Measurements from ENCODE around the gene MRS2. TPM values are rescaled to one million over a fixed set of nuclear protein-coding genes. Genes with fewer than 3 reads are reported as not detected.
"Not testable (repeated sequence)": the region's sequence is repeated elsewhere in the genome, so short reads cannot be mapped to it uniquely, and the experiment has no call there.

MRS2 gene
- polyA plus RNA-seq, 10 donors, result 16.2 to 26.7 (median 20.4) TPM

- DNase-seq, result not testable (repeated sequence)
Measured at GRCh38 chr6:24384369-24385130, 18.2 kb upstream of the MRS2 start.

GRCh38 chr6:24385536-24386269 lies 17.0 kb upstream of the MRS2 start:
- DNase-seq, result no peak

- DNase-seq, result no peak
Measured at GRCh38 chr6:24387818-24388217, 14.9 kb upstream of the MRS2 start.

- no peak for DNase-seq
Measured at GRCh38 chr6:24391208-24391607, 11.5 kb upstream of the MRS2 start.

GRCh38 chr6:24391756-24392405 lies 10.9 kb upstream of the MRS2 start:
- DNase-seq, result no peak

- no peak for DNase-seq
Measured at GRCh38 chr6:24394061-24394779, 8.5 kb upstream of the MRS2 start.

- no peak for DNase-seq
Measured at GRCh38 chr6:24394780-24395437, 7.8 kb upstream of the MRS2 start.

GRCh38 chr6:24396824-24397223 lies 5.9 kb upstream of the MRS2 start:
- no peak for DNase-seq

- DNase-seq, result no peak
Measured at GRCh38 chr6:24397631-24398030, 5.1 kb upstream of the MRS2 start.

GRCh38 chr6:24400045-24401039 lies 2.4 kb upstream of the MRS2 start:
- DNase-seq, result not testable (repeated sequence)

- DNase-seq, result no peak
Measured at GRCh38 chr6:24401458-24401857, 1.3 kb upstream of the MRS2 start.

GRCh38 chr6:24403501-24403824 lies 727 bp downstream of the MRS2 start:
- peak in 1 of 3 donors; percentile 3 for DNase-seq

GRCh38 chr6:24405262-24405661 lies 2.5 kb downstream of the MRS2 start:
- no peak for DNase-seq

- DNase-seq, result no peak
Measured at GRCh38 chr6:24408719-24409410, 6.1 kb downstream of the MRS2 start.

- DNase-seq, result no peak
Measured at GRCh38 chr6:24410622-24411021, 7.9 kb downstream of the MRS2 start.

- no peak for DNase-seq
Measured at GRCh38 chr6:24412294-24412693, 9.6 kb downstream of the MRS2 start.

- DNase-seq, result not testable (repeated sequence)
Measured at GRCh38 chr6:24414531-24414930, 11.8 kb downstream of the MRS2 start.

GRCh38 chr6:24415753-24416152 lies 13.0 kb downstream of the MRS2 start:
- DNase-seq, result no peak

- DNase-seq, result no peak
Measured at GRCh38 chr6:24419526-24419925, 16.8 kb downstream of the MRS2 start.

- no peak for DNase-seq
Measured at GRCh38 chr6:24425091-24425490, 22.4 kb downstream of the MRS2 start.
